Hepatocyte (in vitro differentiated cells): Measurements from ENCODE around the gene PTPMT1. TPM values are rescaled to one million over a fixed set of nuclear protein-coding genes. Genes with fewer than 3 reads are reported as not detected.
A peak's percentile ranks its signal among the peaks of the same experiment; 100 is the strongest.

Experiments used
- DNase-seq: peaks from one replicate; pipeline ENCODE4 v3.0.0-alpha.2; 2016; ENCODE audit warnings: low spot score
- H2AFZ ChIP-seq: fragments of 200-600 bp; sonication (generic); 2 replicates; pipeline ENCODE4 v1.6.0; 2016; ENCODE audit warnings: antibody characterized with exemption, mild to moderate bottlenecking
- H3K27ac ChIP-seq: fragments of 200-600 bp; sonication (generic); 2 replicates; pipeline ENCODE4 v1.5.1; 2016; ENCODE audit warnings: mild to moderate bottlenecking
- H3K27me3 ChIP-seq: fragments of 200-600 bp; sonication (generic); 2 replicates; pipeline ENCODE4 v1.6.1; 2016
- H3K36me3 ChIP-seq: fragments of 200-600 bp; sonication (generic); replicated peaks from 2 replicates; pipeline ENCODE4 v1.5.1; 2016; ENCODE audit warnings: low read depth; ENCODE audit not compliant: insufficient read depth
- H3K4me1 ChIP-seq: fragments of 200-600 bp; sonication (generic); 2 replicates; pipeline ENCODE4 v1.5.1; 2016; ENCODE audit warnings: mild to moderate bottlenecking, moderate library complexity; ENCODE audit not compliant: insufficient read depth
- H3K4me2 ChIP-seq: fragments of 200-600 bp; sonication (generic); 2 replicates; pipeline ENCODE4 v1.6.0; 2016
- H3K4me3 ChIP-seq: fragments of 200-600 bp; sonication (generic); 2 replicates; pipeline ENCODE4 v1.5.1; 2016; ENCODE audit warnings: mild to moderate bottlenecking
- H3K79me2 ChIP-seq: fragments of 200-600 bp; sonication (generic); 2 replicates; pipeline ENCODE4 v1.6.0; 2017; ENCODE audit warnings: mild to moderate bottlenecking
- H3K9me2 ChIP-seq: fragments of 200-600 bp; sonication (generic); replicated peaks from 2 replicates; pipeline ENCODE4 v1.6.0; 2017; ENCODE audit warnings: mild to moderate bottlenecking; ENCODE audit not compliant: insufficient read depth
- H3K9me3 ChIP-seq: fragments of 200-600 bp; sonication (generic); 2 replicates; pipeline ENCODE4 v1.5.1; 2016; ENCODE audit warnings: low read depth, mild to moderate bottlenecking
- H4K20me1 ChIP-seq: fragments of 200-600 bp; sonication (generic); 2 replicates; pipeline ENCODE4 v1.6.0; 2016; ENCODE audit warnings: mild to moderate bottlenecking; ENCODE audit not compliant: insufficient read depth, poor library complexity, severe bottlenecking
- CTCF ChIP-seq: fragments of 200-600 bp; sonication (generic); IDR thresholded peaks from 2 replicates; pipeline ENCODE4 v1.5.1; 2016; ENCODE audit warnings: antibody characterized with exemption, mild to moderate bottlenecking; ENCODE audit not compliant: poor library complexity
- EZH2 ChIP-seq: fragments of 200-600 bp; sonication (generic); IDR thresholded peaks from 2 replicates; pipeline ENCODE4 v1.6.1; 2016; ENCODE audit warnings: antibody characterized with exemption, mild to moderate bottlenecking, borderline replicate concordance
- EZH2phosphoT487 ChIP-seq: fragments of 200-600 bp; sonication (generic); IDR thresholded peaks from one replicate; pipeline ENCODE4 v1.6.1; 2018; ENCODE audit warnings: antibody characterized with exemption, mild to moderate bottlenecking, low read depth, moderate library complexity; ENCODE audit not compliant: unreplicated experiment, severe bottlenecking
- WGBS: methylation state at CpG from one replicate; pipeline ENCODE4 v1.1.6; 2016; ENCODE audit warnings: low lambda C conversion rate; ENCODE audit errors: missing lambda C conversion rate; 5-methylcytosine and 5-hydroxymethylcytosine counted together
- polyA plus RNA-seq: library from polyadenylated mRNA; unstranded; fragments of >200 nt; fragmentation: Nextera tagmentation; extraction: Ambion mirVana; gene quantifications from 2 replicates; pipeline ENCODE4 v1.2.1, GENCODE V29; 2016
- total RNA-seq: library from RNA; depleted of rRNA; stranded (reverse); fragments of >200 nt; gene quantifications from 2 replicates; pipeline ENCODE4 v1.2.3, GENCODE V29; 2014

PTPMT1 gene
- total and polyA plus RNA-seq, 2 experiments from 2014 or later: 108 to 112 TPM

GRCh38 chr11:47566149-47566698, 825 bp downstream of the PTPMT1 start:
- H3K36me3 ChIP-seq: no peaks in the 10 kb centered on the region
- H3K9me2 ChIP-seq: no peaks in the 10 kb centered on the region
- H2AFZ ChIP-seq: peak overlapping the region; percentile 97
- no peak for TF ChIP-seq EZH2
- H3K4me3 ChIP-seq: peak overlapping the region; percentile 95
- H3K27me3 ChIP-seq: no peaks in the 10 kb centered on the region
- 43% methylated on average over 13 of the region's 17 CpGs for WGBS
- peaks cover 13% of the 10 kb centered on the region for H3K4me1 ChIP-seq
- peak overlapping the region; percentile 81 for H3K27ac ChIP-seq
- DNase-seq: peak; percentile 27
- no peaks in the 10 kb centered on the region for H4K20me1 ChIP-seq
- peak overlapping the region; percentile 96 for H3K4me2 ChIP-seq
- peaks cover 59% of the 10 kb centered on the region for H3K79me2 ChIP-seq
- H3K9me3 ChIP-seq: no peaks in the 10 kb centered on the region

DNA sequence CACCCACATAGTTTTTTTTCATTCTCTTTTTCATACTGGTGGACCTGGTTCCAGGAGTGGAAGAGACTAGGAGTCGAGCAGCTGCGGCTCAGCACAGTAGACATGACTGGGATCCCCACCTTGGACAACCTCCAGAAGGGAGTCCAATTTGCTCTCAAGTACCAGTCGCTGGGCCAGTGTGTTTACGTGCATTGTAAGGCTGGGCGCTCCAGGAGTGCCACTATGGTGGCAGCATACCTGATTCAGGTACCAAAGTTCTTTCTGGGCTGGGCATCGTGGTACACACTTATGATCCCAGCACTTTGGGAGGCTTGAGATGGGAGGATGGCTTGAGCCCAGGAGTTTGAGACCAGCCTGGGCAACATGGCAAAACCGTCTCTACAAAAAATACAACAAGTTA, 4.2 kb downstream of the PTPMT1 start:
- Histone ChIP-seq H3K79me2 (peaks cover 63% of the 10 kb centered on the region), H3K4me2 (no peak overlapping the region), H3K4me1 (peaks cover 13% of the 10 kb centered on the region), H4K20me1 (no peaks in the 10 kb centered on the region), H3K9me2 (no peaks in the 10 kb centered on the region), H3K4me3 (no peak overlapping the region), H3K36me3 (no peaks in the 10 kb centered on the region), H3K27ac (no peak overlapping the region), H3K27me3 (no peaks in the 10 kb centered on the region), H2AFZ (no peak overlapping the region), H3K9me3 (no peaks in the 10 kb centered on the region)
- WGBS: 99% methylated on average over 7 of the region's 7 CpGs
- TF ChIP-seq EZH2phosphoT487 (no peak), CTCF (no peak), EZH2 (no peak)
- DNase-seq: no peak

GRCh38 chr11:47570651-47571356, 5.4 kb downstream of the PTPMT1 start:
- Histone ChIP-seq H3K79me2 (peaks cover 59% of the 10 kb centered on the region), H3K36me3 (no peaks in the 10 kb centered on the region)
- 99% methylated on average over 3 of the region's 3 CpGs for WGBS

More at GRCh38 chr11:47570651-47571356, 5.4 kb downstream of the PTPMT1 start:
- Histone ChIP-seq H3K4me2 (no peak overlapping the region), H3K4me3 (no peak overlapping the region), H4K20me1 (no peaks in the 10 kb centered on the region), H3K27ac (no peak overlapping the region), H3K4me1 (peaks cover 9% of the 10 kb centered on the region), H3K9me3 (no peaks in the 10 kb centered on the region), H3K27me3 (no peaks in the 10 kb centered on the region), H3K9me2 (no peaks in the 10 kb centered on the region), H2AFZ (no peak overlapping the region)
- DNase-seq: no peak
- TF ChIP-seq CTCF: no peak
